Spleen (tissue), 11 donors: ENCODE results near the gene MSANTD2. TPM values are rescaled to one million over a fixed set of nuclear protein-coding genes. Genes with fewer than 3 reads are reported as not detected.

Experiments
- DNase-seq: peaks from one replicate; pipeline ENCODE4 v3.0.0-alpha.2; 2020
- H3K27ac ChIP-seq, 8 donors: fragments of 200-600 bp; sonication (generic) in 7 of 8; 1 replicate in 4 of 8; 2 replicates in 4 of 8; pipeline versions ENCODE4 v1.5.0 to v1.8.0; 2016 to 2021; ENCODE audit warnings: inconsistent platforms in 4 of 8, mild to moderate bottlenecking in 4 of 8, moderate library complexity in 1 of 8
- H3K27me3 ChIP-seq, 7 donors: fragments of 200-600 bp; sonication (generic) in 6 of 7; replicated peaks in 1 of 7; 1 replicate in 4 of 7; 2 replicates in 3 of 7; pipeline versions ENCODE4 v1.5.0 to v1.8.0; 2016 to 2021; ENCODE audit warnings: inconsistent platforms in 3 of 7, mild to moderate bottlenecking in 1 of 7
- H3K36me3 ChIP-seq, 6 donors: fragments of 200-600 bp; sonication (generic) in 5 of 6; 1 replicate in 4 of 6; 2 replicates in 2 of 6; pipeline versions ENCODE4 v1.5.0 to v1.8.0; 2016 to 2021; ENCODE audit warnings: inconsistent platforms in 2 of 6
- H3K4me1 ChIP-seq, 6 donors: fragments of 200-600 bp; sonication (generic) in 5 of 6; 1 replicate in 3 of 6; 2 replicates in 3 of 6; pipeline versions ENCODE4 v1.5.0 to v1.8.0; 2016 to 2021; ENCODE audit warnings: inconsistent platforms in 3 of 6
- H3K4me3 ChIP-seq, 8 donors: fragments of 200-600 bp; sonication (generic) in 7 of 8; 1 replicate in 4 of 8; 2 replicates in 4 of 8; pipeline versions ENCODE4 v1.5.0 to v1.8.0; 2016 to 2021; ENCODE audit warnings: inconsistent platforms in 4 of 8, mild to moderate bottlenecking in 4 of 8, moderate library complexity in 2 of 8
- H3K9me3 ChIP-seq, 8 donors: fragments of 200-600 bp; sonication (generic) in 7 of 8; 1 replicate in 4 of 8; 2 replicates in 4 of 8; pipeline versions ENCODE4 v1.5.0 to v1.8.0; 2016 to 2021; ENCODE audit warnings: inconsistent platforms in 4 of 8
- CTCF ChIP-seq, 11 experiments: fragments of 200-600 bp in 7 of 11; fragments of 450-650 bp in 4 of 11; sonication (generic) in 4 of 11; IDR thresholded peaks in 8 of 11; conservative IDR thresholded peaks in 3 of 11; 1 replicate in 7 of 11; 2 replicates in 4 of 11; pipeline versions ENCODE4 v1.4.0 to v1.8.0; 2016 to 2021; ENCODE audit warnings: antibody characterized with exemption in 11 of 11, inconsistent platforms in 4 of 11, mild to moderate bottlenecking in 1 of 11
- POLR2A ChIP-seq, 3 donors: fragments of 450-650 bp; IDR thresholded peaks; one replicate each; pipeline ENCODE4 v1.5.1; 2017; ENCODE audit warnings: antibody characterized with exemption in 3 of 3, mild to moderate bottlenecking in 1 of 3
- POLR2AphosphoS5 ChIP-seq, 3 donors: sonication (generic); formaldehyde crosslinking; IDR thresholded peaks; one replicate each; pipeline ENCODE4 v1.5.1; 2017; ENCODE audit warnings: antibody characterized with exemption in 3 of 3
- WGBS, 5 donors: extraction: QIAGEN DNeasy Blood & Tissue Kit in 3 of 5; methylation state at CpG; one replicate each; pipeline versions ENCODE4 v1.1.5 to v1.1.7; 2013 to 2018; 5-methylcytosine and 5-hydroxymethylcytosine counted together
- intact Hi-C: fragments of 100-400 bp; cut with DNase I; formaldehyde crosslinking; loops from one replicate; pipeline ENCODE4 v1.15.0; 2023; ENCODE audit warnings: low total_unique reads
- polyA plus RNA-seq, 3 donors: library from polyadenylated mRNA; stranded (reverse); fragments of 200-250 nt; gene quantifications; one replicate each; pipeline ENCODE4 v1.2.1, GENCODE V29; 2013
- total RNA-seq, 7 donors: library from RNA; depleted of rRNA in 3 of 7; stranded (reverse); fragments of >200 nt in 3 of 7; fragmentation: NEBNext Ultra II Directional in 4 of 7; extraction: Animal tissue kit (Norgen Biotek cat#: 25700) in 4 of 7; gene quantifications; one replicate each; pipeline versions ENCODE4 v1.1.0 to v1.2.1, GENCODE V29; 2016 to 2021
- donor health status: healthy with polysubstance abuse.
- donor health status: DM: no; HTN: no; CAD: no; lungs with moderate emphysema.
- donor health status: DM: no; HTN: no; CAD: no.
- donor health status: Bipolar disorder and iron deficiency.
- donor health status: healthy.
- donor health status: DM: no; HTN: no; CAD: no.
- donor health status: DM: yes; HTN: yes; CAD: no.

MSANTD2 gene
- total and polyA plus RNA-seq, 10 donors, result 9.5 to 25.8 (median 18.8) TPM

- WGBS, 5 donors, result 31 to 46% (median 40%) methylated on average over 4 of the region's 4 CpGs
- Histone ChIP-seq H3K36me3 (no peaks in the 10 kb centered on the region), H3K4me3 (no peak overlapping the region), H3K27me3 (peaks cover 20 to 100% (median 93%) of the 10 kb centered on the region in 7 donors), H3K27ac (no peak overlapping the region), H3K4me1 (peaks cover 9 to 47% (median 25%) of the 10 kb centered on the region in 6 donors), H3K9me3 (no peaks in the 10 kb centered on the region)
- intact Hi-C loops, result no loop called here
- TF ChIP-seq CTCF (IDR thresholded peaks at IDR 0.05 in 8 of 11, conservative IDR thresholded peaks at IDR 0.05 in 3 of 11) (no peak), POLR2A (IDR thresholded peaks at IDR 0.05) (no peak), POLR2AphosphoS5 (IDR thresholded peaks at IDR 0.05) (no peak)
- no peak for DNase-seq
Observed at GRCh38 chr11:124842305-124842704, 42.1 kb upstream of the MSANTD2 start.

- intact Hi-C loops, result no loop called here
- TF ChIP-seq POLR2A (IDR thresholded peaks at IDR 0.05), result no peak
- TF ChIP-seq CTCF (IDR thresholded peaks at IDR 0.05 in 8 of 11, conservative IDR thresholded peaks at IDR 0.05 in 3 of 11), result no peak
- TF ChIP-seq POLR2AphosphoS5 (IDR thresholded peaks at IDR 0.05), result no peak
- Histone ChIP-seq H3K36me3 (no peaks in the 10 kb centered on the region), H3K27me3 (peaks cover 16 to 99% (median 90%) of the 10 kb centered on the region in 7 donors), H3K4me1 (peaks cover 13 to 52% (median 29%) of the 10 kb centered on the region in 6 donors), H3K9me3 (no peaks in the 10 kb centered on the region), H3K27ac (no peak overlapping the region), H3K4me3 (no peak overlapping the region)
- WGBS, 5 donors, result 38 to 43% (median 42%) methylated on average over 2 of the region's 2 CpGs
- no peak for DNase-seq
Observed at GRCh38 chr11:124841840-124842239, 41.6 kb upstream of the MSANTD2 start.

DNA sequence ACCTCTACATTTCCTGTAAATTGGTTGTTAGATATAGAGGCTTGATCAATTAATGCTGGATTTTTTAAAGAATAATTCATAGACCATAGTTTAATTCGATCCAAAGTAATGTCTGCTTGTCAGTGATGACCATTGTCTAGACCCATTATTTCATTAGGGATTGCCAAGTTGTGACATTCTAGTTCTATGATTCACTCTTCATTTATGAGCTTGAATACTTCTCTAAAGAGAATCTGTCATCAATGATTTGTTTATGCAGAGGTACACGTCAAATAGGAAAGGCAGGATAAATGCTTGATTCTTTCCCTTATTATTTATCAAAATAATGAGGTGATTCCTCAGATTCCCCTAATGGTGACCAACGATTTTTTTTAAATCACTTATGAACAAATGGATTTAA is 41.0 kb upstream of the MSANTD2 start:
- no peaks in the 10 kb centered on the region for H3K36me3 ChIP-seq
- H3K4me1 ChIP-seq, result peaks cover 13 to 58% (median 34%) of the 10 kb centered on the region in 6 donors
- no peak for TF ChIP-seq CTCF (IDR thresholded peaks at IDR 0.05 in 8 of 11, conservative IDR thresholded peaks at IDR 0.05 in 3 of 11)
- TF ChIP-seq POLR2AphosphoS5 (IDR thresholded peaks at IDR 0.05), result no peak
- no peak for TF ChIP-seq POLR2A (IDR thresholded peaks at IDR 0.05)
- 20 to 42% (median 31%) methylated on average over 3 of the region's 3 CpGs for WGBS, 5 donors
- peaks cover 16 to 95% (median 85%) of the 10 kb centered on the region in 7 donors for H3K27me3 ChIP-seq
- intact Hi-C loops, result no loop called here
- no peaks in the 10 kb centered on the region for H3K9me3 ChIP-seq
- DNase-seq, result no peak
- no peak overlapping the region for H3K4me3 ChIP-seq
- H3K27ac ChIP-seq, result no peak overlapping the region

GRCh38 chr11:124840666-124841065 is 40.5 kb upstream of the MSANTD2 start:
- no peaks in the 10 kb centered on the region for H3K36me3 ChIP-seq
- H3K27me3 ChIP-seq, result peaks cover 16 to 95% (median 79%) of the 10 kb centered on the region in 7 donors
- 42 to 57% (median 48%) methylated on average over 1 of the region's 1 CpG for WGBS, 5 donors
- TF ChIP-seq POLR2AphosphoS5 (IDR thresholded peaks at IDR 0.05) (no peak), CTCF (IDR thresholded peaks at IDR 0.05 in 8 of 11, conservative IDR thresholded peaks at IDR 0.05 in 3 of 11) (no peak), POLR2A (IDR thresholded peaks at IDR 0.05) (no peak)
- no peak for DNase-seq
- peaks cover 13 to 61% (median 35%) of the 10 kb centered on the region in 6 donors for H3K4me1 ChIP-seq
- intact Hi-C loops, result no loop called here
- no peak overlapping the region for H3K27ac ChIP-seq
- no peak overlapping the region for H3K4me3 ChIP-seq
- H3K9me3 ChIP-seq, result no peaks in the 10 kb centered on the region
